Endodermal cell (in vitro differentiated cells): ENCODE measurements around the gene HPSE2. TPM values are rescaled to one million over a fixed set of nuclear protein-coding genes. Genes with fewer than 3 reads are reported as not detected.

ENCODE experiments used
- DNase-seq: peaks from one replicate; pipeline ENCODE4 v3.0.0-alpha.2; 2017
- H3K27ac ChIP-seq: 2 replicates; pipeline ENCODE4 v1.5.1; 2013; ENCODE audit warnings: mild to moderate bottlenecking, low read depth, low read length, moderate library complexity
- H3K27me3 ChIP-seq: 2 replicates; pipeline ENCODE4 v1.6.1; 2013; ENCODE audit warnings: mild to moderate bottlenecking, low read length, moderate library complexity; ENCODE audit not compliant: insufficient read depth, control insufficient read depth, poor library complexity, severe bottlenecking
- H3K36me3 ChIP-seq: 2 replicates; pipeline ENCODE4 v1.7.0; 2013; ENCODE audit warnings: mild to moderate bottlenecking, low read length, moderate library complexity; ENCODE audit not compliant: control insufficient read depth, insufficient read depth
- H3K4me1 ChIP-seq: one replicate; pipeline ENCODE4 v1.7.0; 2013; ENCODE audit warnings: low read length; ENCODE audit not compliant: control insufficient read depth, insufficient read depth
- H3K4me3 ChIP-seq: 2 replicates; pipeline ENCODE4 v1.5.1; 2013; ENCODE audit warnings: mild to moderate bottlenecking, low read length, moderate library complexity
- H3K9ac ChIP-seq: 2 replicates; pipeline ENCODE4 v1.6.1; 2013; ENCODE audit warnings: mild to moderate bottlenecking, low read length, moderate library complexity; ENCODE audit not compliant: poor library complexity, severe bottlenecking; ENCODE audit errors: extremely low read depth
- H3K9me3 ChIP-seq: 2 replicates; pipeline ENCODE4 v1.6.1; 2013; ENCODE audit warnings: mild to moderate bottlenecking, low read length, moderate library complexity; ENCODE audit not compliant: control insufficient read depth
- H3K27ac Mint-ChIP-seq: 2 replicates; pipeline ENCODE4 v1.8.0; 2020; ENCODE audit warnings: mixed read lengths
- H3K27me3 Mint-ChIP-seq: 2 replicates; pipeline ENCODE4 v1.8.0; 2021; ENCODE audit warnings: mild to moderate bottlenecking, mixed read lengths; ENCODE audit not compliant: insufficient read depth
- H3K36me3 Mint-ChIP-seq: 2 replicates; pipeline ENCODE4 v1.8.0; 2020; ENCODE audit warnings: low read depth, mixed read lengths
- H3K4me1 Mint-ChIP-seq: 2 replicates; pipeline ENCODE4 v1.8.0; 2020; ENCODE audit warnings: mixed read lengths
- H3K4me3 Mint-ChIP-seq: 2 replicates; pipeline ENCODE4 v1.8.0; 2020; ENCODE audit warnings: mild to moderate bottlenecking, moderate library complexity, mixed read lengths
- H3K9me3 Mint-ChIP-seq: 2 replicates; pipeline ENCODE4 v1.8.0; 2020; ENCODE audit warnings: mild to moderate bottlenecking, mixed read lengths
- CTCF ChIP-seq: fragments of 200-600 bp; sonication (generic); conservative IDR thresholded peaks from 2 replicates; pipeline ENCODE4 v1.5.0; 2021; ENCODE audit warnings: antibody characterized with exemption, mild to moderate bottlenecking
- WGBS, 2 experiments: methylation state at CpG; one replicate each; pipeline versions ENCODE4 v1.1.5 to v1.1.7; 2013; ENCODE audit warnings: missing lambda C conversion rate in 2 of 2, mixed read lengths in 1 of 2; ENCODE audit not compliant: insufficient coverage in 1 of 2, insufficient read length in 1 of 2; 5-methylcytosine and 5-hydroxymethylcytosine counted together
- total RNA-seq, 2 donors: library from RNA; stranded (reverse); fragmentation: NEBNext Ultra II Directional in 1 of 2; extraction: Animal tissue kit (Norgen Biotek cat#: 25700) in 1 of 2; gene quantifications; 2 replicates in 1 of 2; 3 replicates in 1 of 2; pipeline ENCODE4 v1.2.1, GENCODE V29; 2021

Gene HPSE2
- total RNA-seq, 2 donors from 2014 or later, result 0.07 to 0.11 TPM

- H3K27me3 Mint-ChIP-seq, result peaks cover 24% of the 10 kb centered on the region
- H3K4me3 ChIP-seq, result no peak overlapping the region
- H3K27ac Mint-ChIP-seq, result no peak overlapping the region
- 88 to 95% methylated on average over 4 to 9 of the region's 9 CpGs for WGBS, 2 experiments
- TF ChIP-seq CTCF, result no peak
- H3K4me3 Mint-ChIP-seq, result no peak overlapping the region
- H3K36me3 Mint-ChIP-seq, result no peaks in the 10 kb centered on the region
- peaks cover 94% of the 10 kb centered on the region for H3K27me3 ChIP-seq
- no peak overlapping the region for H3K9ac ChIP-seq
- no peaks in the 10 kb centered on the region for H3K9me3 Mint-ChIP-seq
- no peaks in the 10 kb centered on the region for H3K36me3 ChIP-seq
- peaks cover 10% of the 10 kb centered on the region for H3K4me1 Mint-ChIP-seq
- H3K27ac ChIP-seq, result no peak overlapping the region
- no peaks in the 10 kb centered on the region for H3K4me1 ChIP-seq
- DNase-seq, result no peak
- H3K9me3 ChIP-seq, result no peaks in the 10 kb centered on the region
Measured at GRCh38 chr10:98528805-98529183, 706.9 kb downstream of the HPSE2 start.

GRCh38 chr10:98528166-98528804 is 707.4 kb downstream of the HPSE2 start:
- Histone ChIP-seq H3K27ac (no peak overlapping the region), H3K27me3 (peaks cover 91% of the 10 kb centered on the region), H3K9me3 (no peaks in the 10 kb centered on the region), H3K36me3 (no peaks in the 10 kb centered on the region), H3K9ac (no peak overlapping the region), H3K4me1 (no peaks in the 10 kb centered on the region), H3K4me3 (no peak overlapping the region)
- TF ChIP-seq CTCF, result no peak
- no peak for DNase-seq
- H3K4me1 Mint-ChIP-seq, result peaks cover 10% of the 10 kb centered on the region
- no peak overlapping the region for H3K27ac Mint-ChIP-seq
- H3K4me3 Mint-ChIP-seq, result no peak overlapping the region
- no peaks in the 10 kb centered on the region for H3K36me3 Mint-ChIP-seq
- H3K9me3 Mint-ChIP-seq, result no peaks in the 10 kb centered on the region
- H3K27me3 Mint-ChIP-seq, result peaks cover 22% of the 10 kb centered on the region
- WGBS, 2 experiments, result 80 to 87% methylated on average over 5 to 8 of the region's 8 CpGs

GRCh38 chr10:98525969-98526368 is 709.7 kb downstream of the HPSE2 start:
- peaks cover 17% of the 10 kb centered on the region for H3K27me3 Mint-ChIP-seq
- H3K36me3 ChIP-seq, result no peaks in the 10 kb centered on the region

More at GRCh38 chr10:98525969-98526368, 709.7 kb downstream of the HPSE2 start:
- no peak for TF ChIP-seq CTCF
- Histone ChIP-seq H3K27ac (no peak overlapping the region), H3K4me3 (no peak overlapping the region), H3K27me3 (peaks cover 73% of the 10 kb centered on the region), H3K9ac (no peak overlapping the region), H3K9me3 (no peaks in the 10 kb centered on the region), H3K4me1 (no peaks in the 10 kb centered on the region)
- Mint-ChIP-seq H3K4me3 (no peak overlapping the region), H3K36me3 (no peaks in the 10 kb centered on the region), H3K4me1 (peaks cover 6% of the 10 kb centered on the region), H3K9me3 (peaks cover 3% of the 10 kb centered on the region), H3K27ac (no peak overlapping the region)
- WGBS, 2 experiments, result 83 to 86% methylated on average over 1 to 3 of the region's 3 CpGs
- no peak for DNase-seq
